ENCODE measurements around the gene ISL2. TPM values are rescaled to one million over a fixed set of nuclear protein-coding genes. Genes with fewer than 3 reads are reported as not detected.
"Not testable (repeated sequence)": the region's sequence is repeated elsewhere in the genome, so short reads cannot be mapped to it uniquely, and the experiment has no call there.

ISL2 gene
- polyA plus RNA-seq, 3 donors, result 0.40 to 2.3 (median 0.52) TPM

DNA sequence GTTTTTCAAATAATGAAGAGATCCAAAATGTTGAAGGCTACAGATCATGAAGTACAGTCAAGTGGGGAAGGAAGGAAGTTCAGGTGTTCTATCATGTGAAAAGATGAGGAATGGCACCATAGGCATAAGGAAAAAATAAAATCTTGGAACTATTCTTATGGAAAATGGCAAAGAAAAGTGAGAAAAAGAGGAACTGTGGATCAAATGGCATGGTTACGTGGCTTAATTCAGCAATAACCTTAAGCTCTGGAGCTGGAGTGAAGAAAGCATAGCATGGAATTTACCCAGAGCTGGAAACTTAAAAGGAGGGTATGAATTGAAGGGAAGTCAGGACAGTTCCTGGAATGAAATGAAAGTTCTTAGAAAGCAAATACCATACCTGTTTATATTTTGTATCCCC, 39.7 kb upstream of the ISL2 start:
- WGBS (ENCODE audit: insufficient coverage), result 63% methylated on average over 1 of the region's 1 CpG
- Histone ChIP-seq H3K4me1 (ENCODE audit: control insufficient read depth in 1 of 2, insufficient read depth in 2 of 2, low read length in 2 of 2) (peaks cover 10 to 21% of the 10 kb centered on the region in 2 donors), H2AFZ (ENCODE audit: insufficient read depth, low read depth, low read length, poor library complexity, severe bottlenecking) (no peak overlapping the region), H3K27me3 (ENCODE audit: control insufficient read depth in 2 of 2, insufficient read depth in 2 of 2, low read length in 2 of 2) (no peaks in the 10 kb centered on the region), H3K36me3 (replicated peaks in 1 of 2; ENCODE audit: control insufficient read depth in 1 of 2, insufficient read depth in 2 of 2, low read length in 2 of 2) (peaks cover 7 to 13% of the 10 kb centered on the region in 2 donors), H3K9me3 (replicated peaks in 1 of 2; ENCODE audit: control insufficient read depth in 1 of 2, insufficient read depth in 1 of 2, low read length in 2 of 2) (no peaks in the 10 kb centered on the region), H3K9ac (ENCODE audit: insufficient read depth, low read length, poor library complexity, severe bottlenecking) (no peak overlapping the region), H3K79me2 (ENCODE audit: insufficient read depth, low read length) (peaks cover 83% of the 10 kb centered on the region), H3K4me2 (replicated peaks; ENCODE audit: extremely low read depth, low read length, poor library complexity, severe bottlenecking) (no peak overlapping the region), H3K27ac (ENCODE audit: low read depth in 1 of 2, low read length in 2 of 2) (no peak overlapping the region), H3K4me3 (replicated peaks in 1 of 3; ENCODE audit: low read depth in 2 of 3, low read length in 3 of 3) (no peak overlapping the region), H4K20me1 (ENCODE audit: insufficient read depth, low read length) (peaks cover 97% of the 10 kb centered on the region)
- H3K9me3 Mint-ChIP-seq, result no peaks in the 10 kb centered on the region
- intact Hi-C loops (cut with micrococcal nuclease), result no loop called here
- TF ChIP-seq, protein P1, sequence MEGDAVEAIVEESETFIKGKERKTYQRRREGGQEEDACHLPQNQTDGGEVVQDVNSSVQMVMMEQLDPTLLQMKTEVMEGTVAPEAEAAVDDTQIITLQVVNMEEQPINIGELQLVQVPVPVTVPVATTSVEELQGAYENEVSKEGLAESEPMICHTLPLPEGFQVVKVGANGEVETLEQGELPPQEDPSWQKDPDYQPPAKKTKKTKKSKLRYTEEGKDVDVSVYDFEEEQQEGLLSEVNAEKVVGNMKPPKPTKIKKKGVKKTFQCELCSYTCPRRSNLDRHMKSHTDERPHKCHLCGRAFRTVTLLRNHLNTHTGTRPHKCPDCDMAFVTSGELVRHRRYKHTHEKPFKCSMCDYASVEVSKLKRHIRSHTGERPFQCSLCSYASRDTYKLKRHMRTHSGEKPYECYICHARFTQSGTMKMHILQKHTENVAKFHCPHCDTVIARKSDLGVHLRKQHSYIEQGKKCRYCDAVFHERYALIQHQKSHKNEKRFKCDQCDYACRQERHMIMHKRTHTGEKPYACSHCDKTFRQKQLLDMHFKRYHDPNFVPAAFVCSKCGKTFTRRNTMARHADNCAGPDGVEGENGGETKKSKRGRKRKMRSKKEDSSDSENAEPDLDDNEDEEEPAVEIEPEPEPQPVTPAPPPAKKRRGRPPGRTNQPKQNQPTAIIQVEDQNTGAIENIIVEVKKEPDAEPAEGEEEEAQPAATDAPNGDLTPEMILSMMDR (IDR thresholded peaks at IDR 0.05), result no peak
- DNase-seq, result no peak
- H3K4me3 Mint-ChIP-seq, result no peak overlapping the region
- no peak overlapping the region for H3K27ac Mint-ChIP-seq
- H3K36me3 Mint-ChIP-seq, result peaks cover 5 to 23% of the 10 kb centered on the region in 2 donors
- H3K4me1 Mint-ChIP-seq, result peaks cover 12% of the 10 kb centered on the region
- H3K27me3 Mint-ChIP-seq (ENCODE audit: low read depth in 3 of 3), result no peaks in the 10 kb centered on the region

DNA sequence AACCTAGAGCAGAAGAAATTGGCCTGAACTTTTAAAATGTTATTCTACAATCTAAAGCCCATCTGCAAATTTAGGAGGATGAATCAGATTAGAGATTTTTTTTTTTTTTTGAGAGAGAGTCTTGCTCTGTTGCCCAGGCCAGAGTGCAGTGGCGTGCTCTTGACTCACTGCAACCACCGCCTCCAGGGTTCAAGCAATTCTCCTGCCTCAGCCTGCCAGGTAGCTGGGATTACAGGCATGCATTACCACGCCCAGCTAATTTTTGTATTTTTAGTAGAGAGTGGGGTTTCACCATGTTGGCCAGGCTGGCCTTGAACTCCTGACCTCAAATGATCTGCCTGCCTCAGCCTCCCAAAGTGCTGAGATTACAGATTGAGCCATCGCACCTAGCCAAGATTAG, 38.6 kb upstream of the ISL2 start:
- DNase-seq; H3K4me3 ChIP-seq (replicated peaks in 1 of 3; ENCODE audit: low read depth in 2 of 3, low read length in 3 of 3); H3K27ac ChIP-seq (ENCODE audit: low read depth in 1 of 2, low read length in 2 of 2); H3K9me3 Mint-ChIP-seq; H2AFZ ChIP-seq (ENCODE audit: insufficient read depth, low read depth, low read length, poor library complexity, severe bottlenecking); H3K9ac ChIP-seq (ENCODE audit: insufficient read depth, low read length, poor library complexity, severe bottlenecking); H3K27ac Mint-ChIP-seq; H3K4me3 Mint-ChIP-seq; intact Hi-C loops (cut with micrococcal nuclease); H3K4me2 ChIP-seq (replicated peaks; ENCODE audit: extremely low read depth, low read length, poor library complexity, severe bottlenecking); H3K9me3 ChIP-seq (replicated peaks in 1 of 2; ENCODE audit: control insufficient read depth in 1 of 2, insufficient read depth in 1 of 2, low read length in 2 of 2); H3K36me3 ChIP-seq (replicated peaks in 1 of 2; ENCODE audit: control insufficient read depth in 1 of 2, insufficient read depth in 2 of 2, low read length in 2 of 2); H3K27me3 Mint-ChIP-seq (ENCODE audit: low read depth in 3 of 3); H3K27me3 ChIP-seq (ENCODE audit: control insufficient read depth in 2 of 2, insufficient read depth in 2 of 2, low read length in 2 of 2): not testable (repeated sequence)
- H3K4me1 ChIP-seq (ENCODE audit: control insufficient read depth in 1 of 2, insufficient read depth in 2 of 2, low read length in 2 of 2), result peaks cover 10 to 21% of the 10 kb centered on the region in 2 donors
- 83% methylated on average over 1 of the region's 4 CpGs for WGBS (ENCODE audit: insufficient coverage)
- peaks cover 97% of the 10 kb centered on the region for H4K20me1 ChIP-seq (ENCODE audit: insufficient read depth, low read length)
- peaks cover 0 to 15% of the 10 kb centered on the region in 2 donors for H3K36me3 Mint-ChIP-seq
- H3K79me2 ChIP-seq (ENCODE audit: insufficient read depth, low read length), result peaks cover 83% of the 10 kb centered on the region
- peaks cover 12% of the 10 kb centered on the region for H3K4me1 Mint-ChIP-seq
